Subcutaneous adipose tissue (tissue), 4 donors: Measurements from ENCODE around the gene ZNF618. TPM values are rescaled to one million over a fixed set of nuclear protein-coding genes. Genes with fewer than 3 reads are reported as not detected.

ENCODE experiments used
- CTCF ChIP-seq: fragments of 450-650 bp; IDR thresholded peaks from one replicate; pipeline ENCODE4 v1.5.1; 2016; ENCODE audit warnings: low read depth, mild to moderate bottlenecking, control low read depth, antibody characterized with exemption, moderate library complexity
- total RNA-seq, 4 donors: library from RNA; depleted of rRNA; stranded (reverse); fragments of >200 nt; gene quantifications; one replicate each; pipeline ENCODE4 v1.1.0, GENCODE V29; 2016

Gene ZNF618
- total RNA-seq, 4 donors from 2014 or later = 3.7 to 7.7 (median 4.4) TPM

GRCh38 chr9:114016101-114016500 is 140.0 kb downstream of the ZNF618 start:
- TF ChIP-seq CTCF = no peak

- TF ChIP-seq CTCF = no peak
Observed at GRCh38 chr9:114016629-114017423, 140.7 kb downstream of the ZNF618 start.

GRCh38 chr9:114017741-114018715 is 141.9 kb downstream of the ZNF618 start:
- TF ChIP-seq CTCF = no peak

GRCh38 chr9:114021578-114021977 is 145.5 kb downstream of the ZNF618 start:
- no peak for TF ChIP-seq CTCF

- no peak for TF ChIP-seq CTCF
Observed at GRCh38 chr9:114023961-114024360, 147.9 kb downstream of the ZNF618 start.

GRCh38 chr9:114025196-114025753 is 149.2 kb downstream of the ZNF618 start:
- no peak for TF ChIP-seq CTCF

- no peak for TF ChIP-seq CTCF
Observed at GRCh38 chr9:114025760-114026159, 149.7 kb downstream of the ZNF618 start.
